Measurements from ENCODE around the gene DOK4.

DNA sequence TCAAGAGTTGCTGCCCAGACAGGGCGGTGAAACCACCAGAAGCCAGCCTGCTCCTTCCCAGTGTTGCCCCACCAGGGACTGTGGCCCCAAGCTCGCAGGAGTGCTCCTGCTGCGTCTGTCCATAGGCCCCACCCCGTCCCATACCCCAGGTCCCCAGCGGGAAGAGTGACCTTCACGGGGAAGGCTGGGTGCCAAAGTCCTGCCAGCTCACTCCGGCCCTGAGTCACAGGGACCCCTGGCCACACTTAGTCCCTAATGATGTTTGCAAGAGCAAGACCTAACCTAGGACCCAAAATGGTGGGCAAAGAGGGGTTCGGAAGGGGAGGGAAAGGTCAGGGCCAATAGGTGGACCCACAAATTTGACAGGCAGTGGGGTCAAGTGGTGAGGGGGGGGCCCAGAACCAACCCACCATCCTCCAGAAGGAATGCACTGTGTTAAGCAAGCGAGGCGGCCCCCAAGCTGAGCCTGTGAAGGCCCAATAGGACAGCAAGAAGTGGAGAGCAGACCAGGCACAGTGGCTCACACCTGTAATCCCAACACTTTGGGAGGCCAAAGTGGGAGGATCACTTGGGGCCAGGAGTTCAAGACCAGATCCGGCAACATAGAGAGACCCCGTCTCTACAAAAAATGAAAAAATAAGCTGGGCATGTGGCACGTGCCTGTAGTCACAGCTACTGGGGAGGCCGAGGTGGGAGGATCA lies 3.3 kb downstream of the DOK4 start:
- TF ChIP-seq POLR2AphosphoS5 (IDR thresholded peaks at IDR 0.05) = no peak
- no peak for TF ChIP-seq POLR2A (IDR thresholded peaks at IDR 0.05)
- TF ChIP-seq, protein P1, sequence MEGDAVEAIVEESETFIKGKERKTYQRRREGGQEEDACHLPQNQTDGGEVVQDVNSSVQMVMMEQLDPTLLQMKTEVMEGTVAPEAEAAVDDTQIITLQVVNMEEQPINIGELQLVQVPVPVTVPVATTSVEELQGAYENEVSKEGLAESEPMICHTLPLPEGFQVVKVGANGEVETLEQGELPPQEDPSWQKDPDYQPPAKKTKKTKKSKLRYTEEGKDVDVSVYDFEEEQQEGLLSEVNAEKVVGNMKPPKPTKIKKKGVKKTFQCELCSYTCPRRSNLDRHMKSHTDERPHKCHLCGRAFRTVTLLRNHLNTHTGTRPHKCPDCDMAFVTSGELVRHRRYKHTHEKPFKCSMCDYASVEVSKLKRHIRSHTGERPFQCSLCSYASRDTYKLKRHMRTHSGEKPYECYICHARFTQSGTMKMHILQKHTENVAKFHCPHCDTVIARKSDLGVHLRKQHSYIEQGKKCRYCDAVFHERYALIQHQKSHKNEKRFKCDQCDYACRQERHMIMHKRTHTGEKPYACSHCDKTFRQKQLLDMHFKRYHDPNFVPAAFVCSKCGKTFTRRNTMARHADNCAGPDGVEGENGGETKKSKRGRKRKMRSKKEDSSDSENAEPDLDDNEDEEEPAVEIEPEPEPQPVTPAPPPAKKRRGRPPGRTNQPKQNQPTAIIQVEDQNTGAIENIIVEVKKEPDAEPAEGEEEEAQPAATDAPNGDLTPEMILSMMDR (IDR thresholded peaks at IDR 0.05) = no peak

Data from gastroesophageal sphincter (tissue), 3 donors.